HG02588 (cell line): ENCODE results near the gene PHKG2.
A peak's percentile ranks its signal among the peaks of the same experiment; 100 is the strongest.

Source experiments
- ATAC-seq: cut with Tn5 transposase; IDR thresholded peaks from one replicate; pipeline ENCODE4 v1.9.1; 2021; ENCODE audit warnings: mild to moderate bottlenecking, moderate library complexity; ENCODE audit not compliant: unreplicated experiment

PHKG2 gene

GRCh38 chr16:30773826-30774225 lies 25.6 kb downstream of the PHKG2 start:
- ATAC-seq: no peak

- no peak for ATAC-seq
These were observed 26.3 kb downstream of the PHKG2 start for GRCh38 chr16:30774367-30775130.

- ATAC-seq: no peak
These were observed 26.8 kb downstream of the PHKG2 start for GRCh38 chr16:30775131-30775391.

- ATAC-seq: peak; percentile 44
These were observed 27.4 kb downstream of the PHKG2 start for GRCh38 chr16:30775392-30776188.

- no peak for ATAC-seq
These were observed 29.5 kb downstream of the PHKG2 start for GRCh38 chr16:30777591-30778297.

- ATAC-seq: no peak
These were observed 30.5 kb downstream of the PHKG2 start for GRCh38 chr16:30778549-30779244.

DNA sequence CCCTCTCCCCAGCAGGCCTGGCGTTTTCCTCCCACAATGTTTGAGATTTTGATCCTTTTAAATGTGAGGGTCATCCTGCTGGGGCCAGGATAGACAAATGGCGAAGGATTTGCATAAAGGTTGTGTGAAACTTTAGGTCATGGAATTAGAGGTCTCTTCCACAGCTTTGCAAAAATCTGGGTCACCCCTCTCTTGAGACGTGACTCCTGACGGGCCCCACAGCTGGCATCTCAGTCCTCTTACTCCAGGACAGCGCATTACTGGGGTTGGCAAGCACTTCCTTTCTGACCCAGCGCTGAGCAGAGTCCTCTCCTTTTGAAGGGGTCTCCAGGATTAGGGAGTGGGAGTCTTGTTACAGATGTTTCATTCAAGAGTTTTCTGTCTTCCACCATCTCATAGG lies 31.4 kb downstream of the PHKG2 start:
- ATAC-seq: no peak

DNA sequence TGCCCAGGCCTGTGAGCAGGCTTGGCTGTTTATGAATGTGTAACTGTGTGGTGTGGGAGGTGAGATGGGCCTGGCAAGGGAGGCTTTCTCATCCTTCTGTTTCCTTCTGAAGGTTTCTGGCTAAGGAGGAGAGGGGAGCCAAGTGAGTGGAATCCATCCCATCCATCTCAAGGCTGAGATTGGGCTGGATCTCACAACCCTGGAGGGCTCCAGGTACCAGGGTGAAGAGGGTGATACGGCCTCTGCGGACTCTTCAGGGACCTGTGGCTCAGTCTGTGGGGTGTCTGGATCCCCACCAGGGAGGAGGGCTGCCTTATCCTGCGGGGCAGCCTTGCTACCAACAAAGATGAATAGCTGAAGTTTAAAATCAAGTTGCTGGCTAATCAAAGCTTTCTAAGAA lies 31.8 kb downstream of the PHKG2 start:
- no peak for ATAC-seq

DNA sequence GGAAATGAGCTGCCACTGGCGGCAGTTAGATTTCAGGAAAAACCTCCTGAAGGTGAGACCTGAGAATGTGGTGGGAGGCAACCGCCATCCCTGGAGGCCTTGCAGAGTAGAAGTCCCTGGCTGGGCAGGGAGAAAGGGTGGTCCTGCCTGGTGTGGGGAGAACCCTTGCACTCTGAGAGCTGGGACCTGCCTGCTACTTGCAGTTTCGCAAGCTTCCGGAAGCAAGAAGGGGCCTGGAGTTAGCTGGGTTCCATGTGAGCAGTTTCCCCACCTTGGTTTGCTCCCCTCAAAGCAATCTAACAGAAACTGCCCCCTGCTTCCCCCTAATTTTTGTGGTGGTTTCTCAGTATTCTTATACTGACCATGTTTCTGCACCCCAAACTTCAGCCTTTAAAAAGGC lies 32.3 kb downstream of the PHKG2 start:
- ATAC-seq: no peak

DNA sequence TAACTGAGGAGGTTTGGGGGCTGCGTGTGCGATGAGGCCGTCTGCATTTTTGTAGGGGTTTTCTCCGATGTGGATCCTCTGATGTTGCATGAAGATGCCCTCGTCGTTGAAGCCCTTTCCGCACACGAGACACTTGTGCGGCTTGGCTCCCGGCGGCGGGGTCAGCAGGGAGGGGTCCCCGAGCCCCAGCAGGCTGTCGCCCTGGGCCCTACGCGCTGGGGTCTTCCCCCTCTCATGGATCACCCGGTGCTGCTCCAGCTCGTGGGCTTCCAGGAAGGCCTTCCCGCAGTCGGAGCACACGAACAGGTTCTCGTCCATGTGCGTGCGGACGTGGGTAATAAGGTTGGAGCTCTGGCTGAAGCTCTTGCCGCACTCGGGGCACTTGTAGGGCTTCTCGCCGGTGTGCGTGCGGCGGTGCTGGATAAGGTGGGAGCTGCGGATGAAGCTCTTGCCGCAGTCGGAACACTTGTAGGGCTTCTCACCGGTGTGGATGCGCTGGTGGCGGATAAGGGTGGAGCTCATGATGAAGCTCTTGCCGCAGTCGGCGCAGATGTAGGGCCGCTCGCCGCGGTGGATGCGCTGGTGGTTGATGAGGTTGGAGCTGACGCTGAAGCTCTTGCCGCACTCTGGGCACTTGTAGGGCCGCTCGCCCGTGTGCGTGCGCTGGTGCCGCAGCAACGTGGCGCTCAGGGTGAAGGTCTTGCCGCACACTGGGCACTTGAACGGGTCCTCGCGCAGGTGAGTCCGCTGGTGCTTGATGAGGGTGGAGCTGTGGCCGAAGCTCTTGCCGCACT lies 34.5 kb downstream of the PHKG2 start:
- ATAC-seq: no peak

- no peak for ATAC-seq
These were observed 35.3 kb downstream of the PHKG2 start for GRCh38 chr16:30783280-30784109.

- no peak for ATAC-seq
These were observed 36.0 kb downstream of the PHKG2 start for GRCh38 chr16:30784215-30784614.

GRCh38 chr16:30785126-30786106 lies 37.2 kb downstream of the PHKG2 start:
- ATAC-seq: no peak

DNA sequence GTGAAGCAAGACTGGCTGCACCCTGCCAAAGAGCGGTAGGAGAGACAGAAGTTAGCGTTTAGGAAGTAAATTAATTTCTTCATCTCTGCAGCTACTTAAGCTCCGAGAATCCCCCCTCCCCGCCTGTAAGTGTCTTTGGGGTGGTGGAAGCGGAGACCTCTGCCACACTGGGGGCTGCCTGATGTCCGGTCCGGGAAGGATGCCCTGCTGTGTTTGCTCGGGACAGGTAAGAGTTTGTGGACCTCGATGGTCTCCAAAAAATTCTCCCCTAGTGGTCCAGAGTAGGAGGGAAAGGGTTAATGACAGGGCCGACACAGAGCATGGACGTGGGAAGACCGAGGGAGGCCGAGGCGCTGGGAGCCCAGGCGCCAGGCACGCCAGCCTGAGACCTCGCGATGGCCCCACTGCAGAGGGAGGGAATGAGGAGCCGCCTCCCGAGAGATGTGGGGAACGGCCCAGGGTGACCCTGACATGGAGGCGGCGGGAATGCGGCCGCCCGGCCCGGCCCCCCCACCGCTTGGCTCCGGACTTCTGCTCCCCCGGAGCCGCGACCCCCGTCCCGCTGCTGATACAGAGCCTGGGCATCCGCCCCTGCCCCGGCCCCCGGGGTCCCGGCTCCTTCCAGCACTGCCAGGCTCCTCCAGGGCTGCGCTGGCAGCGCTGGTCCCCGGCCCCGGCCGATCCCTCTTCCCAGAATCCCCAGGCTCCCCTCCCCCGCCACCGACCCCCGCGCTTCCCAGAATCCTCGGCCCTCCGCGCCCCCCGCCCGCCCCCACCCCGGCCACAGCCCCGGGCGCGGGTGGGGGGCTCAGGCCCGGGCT lies 38.1 kb downstream of the PHKG2 start:
- no peak for ATAC-seq

- ATAC-seq: no peak
These were observed 38.8 kb downstream of the PHKG2 start, which contains the start of gene ZNF629 for GRCh38 chr16:30786936-30787612. Gene ZNF629, minus strand, starts transcription at chr16:30787205. Its CDS starts 2,723 bp downstream, at chr16:30784482.

DNA sequence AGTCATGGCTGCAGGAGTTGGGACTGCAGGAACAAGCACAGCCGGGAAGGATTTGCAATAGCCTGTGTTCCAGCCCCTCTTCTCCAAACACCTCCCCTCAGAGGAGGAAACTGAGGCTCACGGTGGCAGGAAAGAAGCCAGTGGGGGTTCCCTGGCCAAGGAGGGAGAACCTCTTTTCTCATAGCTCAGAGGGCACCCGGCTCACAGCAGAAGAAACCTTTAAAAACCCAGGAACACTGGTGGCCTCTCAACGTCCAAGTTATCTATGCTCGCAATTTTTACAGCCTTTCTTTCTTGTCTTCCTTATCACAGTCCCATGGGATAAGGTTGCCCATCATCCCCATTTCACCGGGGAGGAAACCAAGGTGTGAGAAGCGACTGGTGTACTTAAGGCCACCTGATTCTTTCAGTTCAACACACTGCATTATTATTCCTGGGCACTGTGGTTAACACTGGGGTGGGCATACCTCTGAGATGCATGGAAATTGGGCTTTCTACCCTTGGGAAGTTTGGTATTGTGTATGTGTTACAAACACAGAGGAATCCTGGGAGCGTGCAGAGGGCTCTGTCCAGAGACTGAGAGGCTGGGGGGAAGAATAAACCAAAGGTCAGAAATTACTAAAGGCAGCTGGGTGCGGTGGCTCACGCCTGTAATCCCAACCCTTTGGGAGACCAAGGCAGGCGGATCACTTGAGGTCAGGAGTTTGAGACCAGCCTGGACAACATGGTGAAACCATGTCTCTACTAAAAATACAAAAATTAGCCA lies 39.6 kb downstream of the PHKG2 start:
- no peak for ATAC-seq
